ENCODE measurements around the gene BEST4. TPM values are rescaled to one million over a fixed set of nuclear protein-coding genes. Genes with fewer than 3 reads are reported as not detected.
"Not testable (repeated sequence)": the region's sequence is repeated elsewhere in the genome, so short reads cannot be mapped to it uniquely, and the experiment has no call there.

BEST4 gene
- total and polyA plus RNA-seq, 2 experiments from 2014 or later = 0.48 to 0.83 TPM

DNA sequence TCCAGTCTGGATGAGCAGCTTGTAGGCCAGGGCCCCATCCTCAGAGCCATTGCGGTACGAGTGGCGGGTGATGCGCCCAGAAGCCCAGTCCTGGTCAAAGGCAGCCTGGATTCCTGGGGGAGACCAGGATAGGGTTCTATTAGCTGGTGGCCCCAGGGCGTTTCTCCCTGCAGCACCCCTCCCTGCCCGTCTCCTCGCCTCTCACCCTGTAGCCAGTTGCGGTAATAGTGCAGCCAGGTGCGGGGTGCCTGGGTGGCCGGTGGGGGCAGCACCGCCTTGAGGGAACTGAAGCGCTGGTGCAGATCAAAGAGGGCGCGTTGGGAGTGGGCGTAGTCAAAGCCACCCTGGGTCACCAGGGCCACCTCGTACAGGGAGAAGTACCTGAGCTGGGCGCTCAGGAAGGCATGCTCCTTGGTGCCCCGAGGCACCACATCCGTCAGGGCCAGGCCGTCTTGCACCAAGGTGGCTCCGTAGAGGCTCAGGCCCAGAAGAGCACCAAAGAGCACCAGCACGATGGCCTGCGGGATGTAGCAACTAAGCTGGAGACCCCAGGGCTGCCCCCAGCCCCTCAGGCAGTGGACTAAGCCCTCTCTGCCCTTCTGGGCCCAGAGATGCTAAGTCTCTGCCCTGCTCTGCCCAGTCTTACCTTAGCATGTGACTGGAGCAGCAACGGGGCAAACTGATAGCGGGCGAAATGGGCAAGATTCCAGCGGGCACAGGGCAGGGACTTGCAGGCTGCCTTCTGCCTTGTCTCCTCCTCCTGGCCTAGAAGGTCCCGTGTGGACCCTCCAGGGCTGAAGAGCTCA lies 39.4 kb upstream of the BEST4 start:
- no peaks in the 10 kb centered on the region for H3K27me3 ChIP-seq
- no peaks in the 10 kb centered on the region for H3K4me1 ChIP-seq (ENCODE audit: insufficient read depth)
- no peaks in the 10 kb centered on the region for H4K20me1 ChIP-seq (ENCODE audit: insufficient read depth, poor library complexity, severe bottlenecking)
- no peaks in the 10 kb centered on the region for H3K79me2 ChIP-seq
- TF ChIP-seq EZH2 (IDR thresholded peaks at IDR 0.05; ENCODE audit: borderline replicate concordance) = no peak
- TF ChIP-seq EZH2phosphoT487 (IDR thresholded peaks at IDR 0.05; ENCODE audit: low read depth, severe bottlenecking, unreplicated experiment) = no peak
- TF ChIP-seq, protein P1, sequence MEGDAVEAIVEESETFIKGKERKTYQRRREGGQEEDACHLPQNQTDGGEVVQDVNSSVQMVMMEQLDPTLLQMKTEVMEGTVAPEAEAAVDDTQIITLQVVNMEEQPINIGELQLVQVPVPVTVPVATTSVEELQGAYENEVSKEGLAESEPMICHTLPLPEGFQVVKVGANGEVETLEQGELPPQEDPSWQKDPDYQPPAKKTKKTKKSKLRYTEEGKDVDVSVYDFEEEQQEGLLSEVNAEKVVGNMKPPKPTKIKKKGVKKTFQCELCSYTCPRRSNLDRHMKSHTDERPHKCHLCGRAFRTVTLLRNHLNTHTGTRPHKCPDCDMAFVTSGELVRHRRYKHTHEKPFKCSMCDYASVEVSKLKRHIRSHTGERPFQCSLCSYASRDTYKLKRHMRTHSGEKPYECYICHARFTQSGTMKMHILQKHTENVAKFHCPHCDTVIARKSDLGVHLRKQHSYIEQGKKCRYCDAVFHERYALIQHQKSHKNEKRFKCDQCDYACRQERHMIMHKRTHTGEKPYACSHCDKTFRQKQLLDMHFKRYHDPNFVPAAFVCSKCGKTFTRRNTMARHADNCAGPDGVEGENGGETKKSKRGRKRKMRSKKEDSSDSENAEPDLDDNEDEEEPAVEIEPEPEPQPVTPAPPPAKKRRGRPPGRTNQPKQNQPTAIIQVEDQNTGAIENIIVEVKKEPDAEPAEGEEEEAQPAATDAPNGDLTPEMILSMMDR (IDR thresholded peaks at IDR 0.05; ENCODE audit: poor library complexity) = no peak
- no peak for DNase-seq (ENCODE audit: low spot score)
- no peak overlapping the region for H3K4me2 ChIP-seq
- H3K9me2 ChIP-seq (replicated peaks; ENCODE audit: insufficient read depth) = no peaks in the 10 kb centered on the region
- H3K9me3 ChIP-seq (ENCODE audit: low read depth) = no peaks in the 10 kb centered on the region
- no peak overlapping the region for H3K27ac ChIP-seq
- H2AFZ ChIP-seq = no peak overlapping the region
- H3K4me3 ChIP-seq = no peak overlapping the region
- 88% methylated on average over 25 of the region's 28 CpGs for WGBS (ENCODE audit: low lambda C conversion rate, missing lambda C conversion rate)
- H3K36me3 ChIP-seq (replicated peaks; ENCODE audit: insufficient read depth, low read depth) = no peaks in the 10 kb centered on the region

- H3K4me3 ChIP-seq = no peak overlapping the region
Measured at GRCh38 chr1:44826375-44827196, 38.6 kb upstream of the BEST4 start.

GRCh38 chr1:44824392-44824791 lies 36.4 kb upstream of the BEST4 start:
- not testable (repeated sequence) for H3K4me3 ChIP-seq; H3K27me3 ChIP-seq; H3K9me3 ChIP-seq (ENCODE audit: low read depth); H3K9me2 ChIP-seq (replicated peaks; ENCODE audit: insufficient read depth); H3K4me1 ChIP-seq (ENCODE audit: insufficient read depth); H4K20me1 ChIP-seq (ENCODE audit: insufficient read depth, poor library complexity, severe bottlenecking); H3K36me3 ChIP-seq (replicated peaks; ENCODE audit: insufficient read depth, low read depth); H3K4me2 ChIP-seq; H3K27ac ChIP-seq; DNase-seq (ENCODE audit: low spot score); H3K79me2 ChIP-seq; H2AFZ ChIP-seq
- WGBS (ENCODE audit: low lambda C conversion rate, missing lambda C conversion rate) = 94% methylated on average over 6 of the region's 6 CpGs

More at GRCh38 chr1:44826375-44827196, 38.6 kb upstream of the BEST4 start:
- Histone ChIP-seq H4K20me1 (ENCODE audit: insufficient read depth, poor library complexity, severe bottlenecking) (no peaks in the 10 kb centered on the region), H3K9me2 (replicated peaks; ENCODE audit: insufficient read depth) (no peaks in the 10 kb centered on the region), H3K36me3 (replicated peaks; ENCODE audit: insufficient read depth, low read depth) (no peaks in the 10 kb centered on the region), H3K79me2 (no peaks in the 10 kb centered on the region), H3K27me3 (no peaks in the 10 kb centered on the region), H3K27ac (no peak overlapping the region), H3K9me3 (ENCODE audit: low read depth) (no peaks in the 10 kb centered on the region), H2AFZ (no peak overlapping the region), H3K4me2 (no peak overlapping the region), H3K4me1 (ENCODE audit: insufficient read depth) (no peaks in the 10 kb centered on the region)
- TF ChIP-seq, protein P1 (IDR thresholded peaks at IDR 0.05; ENCODE audit: poor library complexity) = no peak
- no peak for TF ChIP-seq EZH2phosphoT487 (IDR thresholded peaks at IDR 0.05; ENCODE audit: low read depth, severe bottlenecking, unreplicated experiment)
- no peak for TF ChIP-seq EZH2 (IDR thresholded peaks at IDR 0.05; ENCODE audit: borderline replicate concordance)
- DNase-seq (ENCODE audit: low spot score) = no peak
- WGBS (ENCODE audit: low lambda C conversion rate, missing lambda C conversion rate) = 90% methylated on average over 22 of the region's 24 CpGs

DNA sequence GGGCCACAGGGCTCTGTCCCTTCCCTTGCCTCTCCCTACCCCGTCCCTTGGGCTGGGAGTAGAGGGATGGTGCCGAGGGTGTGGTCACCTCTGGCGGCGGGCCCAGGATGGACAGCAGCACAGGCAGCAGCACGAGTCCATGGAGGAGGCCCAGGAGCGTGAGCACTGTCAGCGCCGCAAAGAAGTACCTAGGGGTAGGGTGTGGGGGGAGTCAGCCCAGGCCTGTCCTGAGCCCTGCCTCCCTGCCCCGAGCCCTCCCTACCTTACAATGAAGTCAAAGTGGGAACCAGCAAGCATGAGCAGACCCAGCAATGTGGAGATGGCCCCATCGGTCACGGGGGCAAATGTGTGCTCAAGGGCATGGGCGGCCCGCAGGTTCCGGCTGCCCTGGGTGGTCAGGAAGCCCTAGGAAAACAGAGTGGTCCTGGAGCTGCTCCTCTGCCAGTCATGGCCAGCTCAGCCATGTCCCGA lies 35.0 kb upstream of the BEST4 start:
- no peaks in the 10 kb centered on the region for H3K4me1 ChIP-seq (ENCODE audit: insufficient read depth)
- TF ChIP-seq, protein P1 (IDR thresholded peaks at IDR 0.05; ENCODE audit: poor library complexity) = no peak
- TF ChIP-seq EZH2 (IDR thresholded peaks at IDR 0.05; ENCODE audit: borderline replicate concordance) (no peak), EZH2phosphoT487 (IDR thresholded peaks at IDR 0.05; ENCODE audit: low read depth, severe bottlenecking, unreplicated experiment) (no peak)
- H3K79me2 ChIP-seq = no peaks in the 10 kb centered on the region
- no peaks in the 10 kb centered on the region for H3K36me3 ChIP-seq (replicated peaks; ENCODE audit: insufficient read depth, low read depth)
- H2AFZ ChIP-seq = no peak overlapping the region
- H4K20me1 ChIP-seq (ENCODE audit: insufficient read depth, poor library complexity, severe bottlenecking) = no peaks in the 10 kb centered on the region
- H3K27ac ChIP-seq = no peak overlapping the region
- no peak overlapping the region for H3K4me3 ChIP-seq
- DNase-seq (ENCODE audit: low spot score) = no peak
- 97% methylated on average over 15 of the region's 15 CpGs for WGBS (ENCODE audit: low lambda C conversion rate, missing lambda C conversion rate)
- no peak overlapping the region for H3K4me2 ChIP-seq
- no peaks in the 10 kb centered on the region for H3K27me3 ChIP-seq
- no peaks in the 10 kb centered on the region for H3K9me3 ChIP-seq (ENCODE audit: low read depth)
- no peaks in the 10 kb centered on the region for H3K9me2 ChIP-seq (replicated peaks; ENCODE audit: insufficient read depth)

Data from hepatocyte (in vitro differentiated cells).